Fibroblast of skin of right quadriceps (primary cell): ENCODE data around the gene AKAP1.
A peak's percentile ranks its signal among the peaks of the same experiment; 100 is the strongest.

Source experiments
- DNase-seq: peaks from one replicate; pipeline ENCODE4 v3.0.0-alpha.2; 2013

Gene AKAP1, protein sequence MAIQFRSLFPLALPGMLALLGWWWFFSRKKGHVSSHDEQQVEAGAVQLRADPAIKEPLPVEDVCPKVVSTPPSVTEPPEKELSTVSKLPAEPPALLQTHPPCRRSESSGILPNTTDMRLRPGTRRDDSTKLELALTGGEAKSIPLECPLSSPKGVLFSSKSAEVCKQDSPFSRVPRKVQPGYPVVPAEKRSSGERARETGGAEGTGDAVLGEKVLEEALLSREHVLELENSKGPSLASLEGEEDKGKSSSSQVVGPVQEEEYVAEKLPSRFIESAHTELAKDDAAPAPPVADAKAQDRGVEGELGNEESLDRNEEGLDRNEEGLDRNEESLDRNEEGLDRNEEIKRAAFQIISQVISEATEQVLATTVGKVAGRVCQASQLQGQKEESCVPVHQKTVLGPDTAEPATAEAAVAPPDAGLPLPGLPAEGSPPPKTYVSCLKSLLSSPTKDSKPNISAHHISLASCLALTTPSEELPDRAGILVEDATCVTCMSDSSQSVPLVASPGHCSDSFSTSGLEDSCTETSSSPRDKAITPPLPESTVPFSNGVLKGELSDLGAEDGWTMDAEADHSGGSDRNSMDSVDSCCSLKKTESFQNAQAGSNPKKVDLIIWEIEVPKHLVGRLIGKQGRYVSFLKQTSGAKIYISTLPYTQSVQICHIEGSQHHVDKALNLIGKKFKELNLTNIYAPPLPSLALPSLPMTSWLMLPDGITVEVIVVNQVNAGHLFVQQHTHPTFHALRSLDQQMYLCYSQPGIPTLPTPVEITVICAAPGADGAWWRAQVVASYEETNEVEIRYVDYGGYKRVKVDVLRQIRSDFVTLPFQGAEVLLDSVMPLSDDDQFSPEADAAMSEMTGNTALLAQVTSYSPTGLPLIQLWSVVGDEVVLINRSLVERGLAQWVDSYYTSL

DNA sequence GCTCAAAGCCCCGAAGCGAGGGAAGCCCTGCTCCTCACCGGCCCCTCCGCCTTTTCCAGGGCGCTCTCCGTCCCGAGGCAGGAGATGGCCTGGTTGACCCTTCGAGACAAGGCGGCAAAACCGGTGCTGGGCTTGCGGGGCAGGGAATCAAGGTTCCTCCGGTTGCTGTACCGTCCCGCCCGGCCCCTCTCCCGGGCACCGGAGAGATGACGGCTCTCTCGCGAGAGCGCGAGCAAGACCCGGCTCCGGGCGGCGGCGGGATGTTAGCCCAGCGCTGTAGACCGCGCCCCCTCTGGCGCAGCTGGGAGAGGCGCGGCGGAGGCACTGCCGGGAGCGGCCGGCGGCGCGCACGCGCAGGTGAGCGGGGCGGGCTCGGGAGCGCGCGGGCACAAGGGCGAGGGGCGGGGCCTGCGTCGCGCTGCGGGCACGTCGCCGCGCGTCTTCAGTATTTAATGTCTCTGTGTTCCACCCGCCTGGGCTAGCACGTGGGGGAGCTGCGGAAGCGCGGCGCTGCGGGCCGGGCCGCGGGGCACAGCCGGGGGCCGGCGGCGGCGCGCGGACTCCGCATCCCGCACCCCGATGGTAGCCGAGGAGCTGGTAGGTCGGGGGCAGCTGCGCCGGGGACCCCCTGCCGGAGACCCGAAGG is at the start of gene AKAP1:
Gene AKAP1 (plus strand): TSS at position 445 of the 646 bp plus-strand sequence. CDS start 20,219 bp downstream, outside the sequence.
- peak; percentile 94 for DNase-seq

GRCh38 chr17:57035971-57036481 is 49.0 kb upstream of the AKAP1 start:
- DNase-seq = no peak

GRCh38 chr17:57037411-57037810 is 47.6 kb upstream of the AKAP1 start:
- no peak for DNase-seq

GRCh38 chr17:57038486-57038885 is 46.6 kb upstream of the AKAP1 start:
- DNase-seq = no peak

DNA sequence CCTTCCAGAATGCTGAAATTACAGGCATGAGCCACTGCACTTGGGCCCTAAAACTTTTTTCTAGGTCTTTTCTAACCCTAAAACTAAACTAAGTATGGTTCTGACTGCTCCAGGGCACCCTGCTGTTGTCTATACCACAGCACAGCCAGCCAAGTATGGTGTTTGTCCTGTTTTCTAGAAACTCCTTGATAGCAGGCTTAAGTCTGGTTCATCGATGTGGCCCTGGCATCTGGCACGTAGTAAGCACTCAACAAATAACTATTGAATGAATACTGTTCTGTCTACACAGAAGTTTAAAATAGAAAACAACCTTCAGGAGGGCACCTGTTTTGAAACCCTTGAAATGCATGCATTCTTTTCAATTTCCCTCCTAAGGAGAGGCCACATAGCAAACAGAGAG is 44.5 kb upstream of the AKAP1 start:
- DNase-seq = no peak

DNA sequence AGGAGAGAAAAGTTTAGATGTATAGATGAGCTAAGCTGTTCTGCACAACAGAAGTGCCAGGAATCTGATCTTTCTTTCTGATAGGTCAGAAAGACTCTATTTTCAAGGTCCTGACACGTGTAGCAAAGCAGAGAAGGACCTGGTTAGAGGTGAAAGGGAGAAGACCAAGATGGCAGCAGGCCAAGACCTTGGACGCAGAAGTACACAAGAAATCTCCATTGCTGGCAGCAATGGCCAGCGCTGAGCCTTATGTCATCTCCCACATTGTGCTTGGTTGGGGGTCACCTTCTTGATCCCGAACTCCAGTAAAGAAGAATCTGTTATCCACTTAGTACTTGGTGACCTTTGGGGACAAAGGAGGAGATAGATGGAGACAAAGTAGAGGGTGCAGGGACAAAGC is 41.8 kb upstream of the AKAP1 start:
- DNase-seq = no peak

GRCh38 chr17:57044976-57045867 is 39.8 kb upstream of the AKAP1 start:
- DNase-seq = no peak

GRCh38 chr17:57045868-57046704 is 39.0 kb upstream of the AKAP1 start:
- no peak for DNase-seq

GRCh38 chr17:57046749-57047148 is 38.3 kb upstream of the AKAP1 start:
- no peak for DNase-seq

GRCh38 chr17:57048096-57048495 is 37.0 kb upstream of the AKAP1 start:
- no peak for DNase-seq

GRCh38 chr17:57050306-57050705 is 34.7 kb upstream of the AKAP1 start:
- no peak for DNase-seq

DNA sequence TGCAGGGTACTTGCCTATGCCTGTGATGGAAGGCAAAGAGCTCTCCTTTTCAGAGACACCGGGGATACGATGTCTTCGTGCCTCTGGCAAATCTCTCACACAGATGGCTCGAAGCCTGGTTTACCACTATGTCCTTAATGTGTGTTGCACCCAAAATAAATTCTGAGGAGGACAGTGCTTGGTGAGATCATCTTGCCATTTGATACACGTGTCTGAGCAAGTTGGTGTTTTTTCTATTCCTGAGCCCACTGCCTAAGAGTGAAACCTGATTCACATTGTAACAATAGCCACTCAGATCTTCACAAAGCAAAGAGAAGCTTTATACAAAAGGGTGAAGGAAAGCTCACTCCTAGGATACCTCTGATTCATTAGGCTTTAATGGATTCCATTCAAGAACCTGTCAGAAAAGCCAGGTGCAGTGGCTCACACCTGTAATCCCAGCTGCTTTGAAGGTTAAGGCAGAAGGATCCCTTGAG is 33.1 kb upstream of the AKAP1 start:
- DNase-seq = no peak

DNA sequence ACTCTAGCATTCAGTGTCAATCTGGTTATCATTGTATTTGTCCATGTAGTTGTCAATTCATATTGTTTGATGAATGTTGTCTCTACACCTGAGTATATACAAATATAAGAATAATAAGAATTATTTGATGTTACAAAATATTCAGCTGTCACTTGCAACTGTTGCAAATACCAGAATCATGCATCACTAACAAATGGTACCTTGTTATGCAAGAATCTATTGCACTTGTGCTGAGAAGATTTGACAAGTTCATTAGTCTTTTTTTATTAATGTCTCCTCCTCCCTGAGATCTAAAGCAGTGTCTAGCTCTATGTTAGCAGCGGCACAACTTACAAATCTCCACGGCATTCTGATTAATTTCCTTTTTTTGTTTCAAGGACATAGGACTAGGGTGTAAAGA is 22.2 kb upstream of the AKAP1 start:
- DNase-seq = no peak

- DNase-seq = no peak
These were observed 17.9 kb upstream of the AKAP1 start for GRCh38 chr17:57067162-57067561.

DNA sequence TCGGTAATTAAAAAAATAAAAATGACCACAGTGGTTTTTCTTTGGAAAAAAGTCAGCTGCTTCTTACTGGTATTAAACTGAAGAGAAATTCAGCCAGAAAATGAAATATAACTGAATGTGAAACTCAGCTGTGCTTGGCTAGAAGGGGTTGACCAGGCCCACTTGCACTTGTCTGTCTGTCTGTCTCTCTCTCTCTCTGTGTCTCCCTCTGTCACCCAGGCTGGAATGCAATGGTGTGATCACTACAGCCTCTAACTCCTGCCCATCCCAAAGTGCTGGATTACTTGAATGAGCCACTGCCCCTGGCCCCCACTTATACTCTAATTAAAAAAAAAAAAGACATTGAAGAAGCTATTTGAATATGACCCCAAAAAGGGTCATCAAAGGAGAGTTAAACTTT is 17.3 kb upstream of the AKAP1 start:
- DNase-seq = no peak

- DNase-seq = no peak
These were observed 16.8 kb upstream of the AKAP1 start for GRCh38 chr17:57068222-57068658.

GRCh38 chr17:57068707-57069106 is 16.3 kb upstream of the AKAP1 start:
- no peak for DNase-seq

DNA sequence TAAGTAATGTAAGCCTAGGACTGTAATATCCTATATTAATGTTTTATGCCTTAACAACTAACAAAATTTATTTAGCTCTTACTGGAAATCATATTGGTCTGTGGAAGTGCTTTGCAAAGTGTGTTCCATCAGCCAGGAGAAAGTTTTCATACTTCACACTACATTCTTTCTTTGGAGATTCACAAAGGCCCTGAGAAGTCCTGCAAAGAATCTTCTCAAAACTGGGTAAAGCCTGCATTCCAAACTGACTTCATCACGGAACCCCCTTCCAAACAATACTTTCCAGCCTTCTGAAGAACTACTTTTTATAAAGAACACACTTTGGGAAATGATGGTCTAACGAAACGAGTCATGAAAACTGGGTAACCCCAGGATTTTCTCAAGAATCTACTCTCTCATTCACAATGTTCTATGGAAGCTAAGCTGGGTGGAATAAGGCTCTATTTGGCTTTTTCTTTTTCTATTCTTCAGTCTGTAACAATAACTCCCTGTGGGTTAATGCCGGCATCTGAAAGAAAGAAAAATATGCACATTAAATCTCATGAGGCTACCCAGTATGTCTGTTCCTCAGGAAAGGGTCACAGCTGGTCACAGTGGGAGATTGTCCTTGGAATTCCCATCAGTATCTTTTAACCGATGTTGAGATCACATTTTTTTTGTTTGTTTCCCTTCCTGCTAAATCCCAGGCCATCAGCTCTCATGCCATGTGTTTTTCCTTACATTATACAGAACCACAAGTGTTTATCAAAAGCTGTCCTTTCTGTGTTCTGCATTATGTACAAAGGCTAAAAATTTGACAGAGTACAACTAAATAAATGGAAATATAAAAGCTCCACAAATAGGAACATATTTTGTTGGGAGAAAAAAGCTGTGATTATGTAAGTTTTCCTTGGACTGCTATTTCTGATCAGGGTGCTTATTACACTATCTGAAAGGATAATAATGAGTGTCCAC is 12.8 kb upstream of the AKAP1 start:
- no peak for DNase-seq

- no peak for DNase-seq
These were observed 11.4 kb upstream of the AKAP1 start for GRCh38 chr17:57073626-57074025.

DNA sequence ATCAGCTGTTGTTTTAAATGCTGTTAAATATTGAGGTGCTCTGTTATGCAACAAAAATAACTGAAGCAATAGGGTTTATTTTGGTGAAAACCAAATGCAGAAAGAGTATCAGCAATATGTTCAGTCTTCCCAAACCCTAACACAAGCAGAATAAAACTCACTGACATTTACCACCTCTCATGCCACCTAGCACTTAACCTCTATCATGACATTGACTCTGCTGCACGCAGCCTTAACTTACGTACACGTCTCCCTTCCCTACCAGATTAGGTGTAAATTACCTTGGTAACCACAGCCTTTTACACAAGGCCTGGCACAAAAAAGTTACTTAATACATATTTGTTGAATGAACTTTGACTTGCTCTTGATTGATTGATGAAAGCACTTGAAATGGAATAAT is 9.9 kb upstream of the AKAP1 start:
- no peak for DNase-seq
